ENCODE results near the gene SERPINI1.

Gene SERPINI1

DNA sequence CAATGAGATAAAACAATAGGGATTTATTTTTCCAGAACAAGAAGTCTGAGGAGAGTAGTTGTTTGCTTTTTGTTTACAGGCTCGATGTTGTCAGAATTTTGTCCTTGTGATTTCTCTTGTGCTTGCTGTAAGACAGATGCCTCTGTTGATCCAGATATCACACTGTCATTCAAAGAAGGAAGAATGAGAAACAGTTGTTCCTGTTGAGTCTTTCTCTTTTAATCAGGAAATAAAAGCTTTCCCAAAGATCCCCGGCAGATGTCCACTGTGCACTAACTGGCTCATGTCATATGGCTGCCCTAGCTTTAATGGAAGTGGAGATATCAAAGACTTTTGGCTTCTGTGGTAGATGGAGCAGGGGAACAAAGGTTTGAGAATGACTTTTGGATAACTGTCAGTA is 6.8 kb downstream of the SERPINI1 start:
- TF ChIP-seq, protein P1, sequence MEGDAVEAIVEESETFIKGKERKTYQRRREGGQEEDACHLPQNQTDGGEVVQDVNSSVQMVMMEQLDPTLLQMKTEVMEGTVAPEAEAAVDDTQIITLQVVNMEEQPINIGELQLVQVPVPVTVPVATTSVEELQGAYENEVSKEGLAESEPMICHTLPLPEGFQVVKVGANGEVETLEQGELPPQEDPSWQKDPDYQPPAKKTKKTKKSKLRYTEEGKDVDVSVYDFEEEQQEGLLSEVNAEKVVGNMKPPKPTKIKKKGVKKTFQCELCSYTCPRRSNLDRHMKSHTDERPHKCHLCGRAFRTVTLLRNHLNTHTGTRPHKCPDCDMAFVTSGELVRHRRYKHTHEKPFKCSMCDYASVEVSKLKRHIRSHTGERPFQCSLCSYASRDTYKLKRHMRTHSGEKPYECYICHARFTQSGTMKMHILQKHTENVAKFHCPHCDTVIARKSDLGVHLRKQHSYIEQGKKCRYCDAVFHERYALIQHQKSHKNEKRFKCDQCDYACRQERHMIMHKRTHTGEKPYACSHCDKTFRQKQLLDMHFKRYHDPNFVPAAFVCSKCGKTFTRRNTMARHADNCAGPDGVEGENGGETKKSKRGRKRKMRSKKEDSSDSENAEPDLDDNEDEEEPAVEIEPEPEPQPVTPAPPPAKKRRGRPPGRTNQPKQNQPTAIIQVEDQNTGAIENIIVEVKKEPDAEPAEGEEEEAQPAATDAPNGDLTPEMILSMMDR (IDR thresholded peaks at IDR 0.05; ENCODE audit: low read depth, low read length), result no peak
- no peak overlapping the region for H3K4me3 ChIP-seq (ENCODE audit: low read depth, low read length)

DNA sequence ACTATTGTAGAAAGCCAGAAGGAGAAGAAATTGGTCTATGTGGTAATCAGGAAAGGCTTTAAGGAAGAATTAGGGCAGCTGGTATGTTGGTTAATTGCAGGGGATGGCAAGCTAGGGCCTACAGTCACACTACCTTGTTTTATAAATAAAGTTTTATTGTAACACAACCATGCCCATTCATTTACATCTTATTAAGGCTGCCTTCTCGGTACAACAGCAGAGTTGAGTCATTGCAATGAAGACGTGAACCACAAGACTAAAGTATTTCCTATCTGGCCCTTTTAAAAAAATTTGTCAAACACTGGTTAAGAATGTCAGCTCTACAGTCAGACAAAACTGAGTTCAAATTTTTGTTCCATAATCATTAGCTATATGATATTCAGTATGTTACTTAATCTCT is 8.3 kb downstream of the SERPINI1 start:
- no peak overlapping the region for H3K4me3 ChIP-seq (ENCODE audit: low read depth, low read length)
- TF ChIP-seq, protein P1 (IDR thresholded peaks at IDR 0.05; ENCODE audit: low read depth, low read length), result no peak

DNA sequence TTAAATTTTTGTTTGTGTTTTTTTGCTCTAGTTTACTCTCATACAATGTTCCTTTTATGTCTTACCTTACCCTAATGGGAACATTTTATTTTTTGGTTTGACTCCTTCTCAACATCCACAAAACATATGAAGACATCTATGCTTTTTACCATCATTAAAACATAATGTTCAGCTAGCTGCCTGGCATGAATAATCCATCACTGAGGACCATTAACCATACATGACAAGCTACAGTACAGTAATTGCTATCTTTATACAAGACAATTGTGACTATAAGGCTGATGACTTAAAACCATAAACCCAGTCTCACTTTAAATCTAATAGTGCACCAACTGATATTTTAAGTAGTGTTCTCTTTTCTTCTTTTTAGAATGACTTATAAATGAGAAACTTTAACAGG is 13.7 kb downstream of the SERPINI1 start:
- TF ChIP-seq, protein P1 (IDR thresholded peaks at IDR 0.05; ENCODE audit: low read depth, low read length), result no peak
- no peak overlapping the region for H3K4me3 ChIP-seq (ENCODE audit: low read depth, low read length)

DNA sequence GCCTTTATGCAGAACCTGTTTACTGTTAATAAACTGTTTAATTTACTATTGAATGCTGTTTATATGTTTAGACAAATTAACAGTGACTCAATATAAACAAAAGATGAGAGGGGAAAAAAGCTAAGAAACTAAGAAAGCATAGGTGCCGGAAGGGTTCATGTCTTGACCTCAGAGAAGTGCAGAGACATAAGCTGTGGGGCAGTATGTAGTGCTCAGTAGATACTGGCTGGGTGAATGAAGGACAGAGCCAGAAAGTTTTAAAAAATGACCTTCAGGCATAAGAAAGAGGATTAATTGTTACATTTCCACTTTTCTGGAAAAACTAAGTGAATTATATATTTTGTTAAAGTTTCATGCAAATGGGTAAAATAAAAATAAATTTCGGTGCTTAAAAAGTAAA is 14.2 kb downstream of the SERPINI1 start:
- TF ChIP-seq, protein P1 (IDR thresholded peaks at IDR 0.05; ENCODE audit: low read depth, low read length), result no peak
- no peak overlapping the region for H3K4me3 ChIP-seq (ENCODE audit: low read depth, low read length)

DNA sequence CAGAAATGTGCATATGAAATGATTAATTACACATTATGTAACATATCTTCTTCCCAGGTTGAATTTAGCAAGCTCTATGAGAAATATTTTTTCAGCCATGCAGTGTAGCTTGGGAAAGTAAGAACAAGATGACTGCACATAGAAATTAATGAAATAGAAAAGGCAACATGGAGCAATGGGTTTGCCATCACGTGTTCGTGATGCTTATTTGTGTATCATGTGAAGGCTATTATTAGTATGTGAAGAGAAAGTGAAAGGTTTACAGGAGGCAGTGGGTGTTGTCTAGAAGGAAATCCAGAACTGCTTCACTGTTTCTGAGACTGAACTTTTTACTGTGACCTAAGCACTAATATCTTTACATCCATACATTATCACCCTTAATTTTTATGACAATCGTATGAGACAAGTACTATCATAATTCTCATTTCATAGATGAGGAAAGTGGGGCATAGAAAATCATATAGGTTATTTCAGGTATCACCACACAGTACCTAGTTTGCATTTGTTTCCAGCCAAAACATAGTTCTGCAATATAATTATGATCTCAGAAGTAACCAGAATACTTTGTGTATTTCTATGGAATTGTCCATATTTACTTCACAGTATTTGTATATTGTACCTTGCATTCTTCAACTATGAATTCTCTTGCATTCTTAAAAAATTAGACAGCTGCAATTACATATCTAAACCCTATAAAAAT is 14.9 kb downstream of the SERPINI1 start:
- TF ChIP-seq, protein P1 (IDR thresholded peaks at IDR 0.05; ENCODE audit: low read depth, low read length), result no peak
- no peak overlapping the region for H3K4me3 ChIP-seq (ENCODE audit: low read depth, low read length)

DNA sequence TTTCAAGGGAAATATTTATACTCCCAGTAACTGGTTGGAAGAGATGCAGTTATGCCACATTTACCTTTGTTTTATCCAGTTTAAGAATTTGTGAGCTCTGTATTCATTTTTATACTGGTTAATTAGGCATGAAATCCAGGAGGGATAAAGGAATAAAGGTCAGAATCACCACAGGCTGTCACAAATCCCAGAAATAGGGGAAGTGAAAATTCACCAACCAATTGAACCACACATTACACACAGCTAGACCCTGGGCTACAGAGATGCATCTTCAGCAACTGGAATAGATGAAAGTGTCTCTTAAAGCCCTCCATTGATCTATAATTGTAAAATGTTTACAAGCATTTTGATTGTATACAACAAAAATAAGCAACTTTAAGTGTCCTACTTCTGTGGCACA is 18.5 kb downstream of the SERPINI1 start:
- no peak overlapping the region for H3K4me3 ChIP-seq (ENCODE audit: low read depth, low read length)
- TF ChIP-seq, protein P1 (IDR thresholded peaks at IDR 0.05; ENCODE audit: low read depth, low read length), result no peak

DNA sequence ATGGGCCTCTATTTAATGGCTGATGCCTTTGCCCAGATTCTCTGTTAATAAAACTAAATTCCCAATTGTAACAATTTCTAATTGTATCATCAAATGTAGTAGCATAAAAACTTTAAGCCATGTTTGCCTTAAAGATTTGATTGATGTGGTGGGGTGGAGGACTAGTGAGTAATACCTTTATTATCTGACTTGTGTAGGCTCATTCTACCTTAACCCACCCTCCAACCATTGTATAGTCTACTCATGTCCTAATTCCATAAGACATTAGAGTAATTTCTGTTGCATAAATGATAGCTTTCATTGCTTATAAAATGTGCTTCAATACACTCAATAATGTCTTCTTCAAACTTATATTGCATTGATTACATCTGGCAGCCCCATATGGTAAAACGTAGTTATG is 25.8 kb downstream of the SERPINI1 start:
- TF ChIP-seq, protein P1 (IDR thresholded peaks at IDR 0.05; ENCODE audit: low read depth, low read length), result no peak
- H3K4me3 ChIP-seq (ENCODE audit: low read depth, low read length), result no peak overlapping the region

Measured in WI38 (cell line).